ENCODE results near the gene ISG15.

- no peak for TF ChIP-seq ZNF274 (IDR thresholded peaks at IDR 0.05; ENCODE audit: low read depth, low read length)
- TF ChIP-seq SUZ12 (IDR thresholded peaks at IDR 0.05; ENCODE audit: extremely low read depth, insufficient read depth, insufficient read length), result no peak
- TF ChIP-seq YY1 (IDR thresholded peaks at IDR 0.05; ENCODE audit: insufficient read depth, insufficient read length), result no peak
These were observed 28.6 kb downstream of the ISG15 start for GRCh38 chr1:1041873-1042272.
